ENCODE results near the gene RSPRY1.

Gene RSPRY1

DNA sequence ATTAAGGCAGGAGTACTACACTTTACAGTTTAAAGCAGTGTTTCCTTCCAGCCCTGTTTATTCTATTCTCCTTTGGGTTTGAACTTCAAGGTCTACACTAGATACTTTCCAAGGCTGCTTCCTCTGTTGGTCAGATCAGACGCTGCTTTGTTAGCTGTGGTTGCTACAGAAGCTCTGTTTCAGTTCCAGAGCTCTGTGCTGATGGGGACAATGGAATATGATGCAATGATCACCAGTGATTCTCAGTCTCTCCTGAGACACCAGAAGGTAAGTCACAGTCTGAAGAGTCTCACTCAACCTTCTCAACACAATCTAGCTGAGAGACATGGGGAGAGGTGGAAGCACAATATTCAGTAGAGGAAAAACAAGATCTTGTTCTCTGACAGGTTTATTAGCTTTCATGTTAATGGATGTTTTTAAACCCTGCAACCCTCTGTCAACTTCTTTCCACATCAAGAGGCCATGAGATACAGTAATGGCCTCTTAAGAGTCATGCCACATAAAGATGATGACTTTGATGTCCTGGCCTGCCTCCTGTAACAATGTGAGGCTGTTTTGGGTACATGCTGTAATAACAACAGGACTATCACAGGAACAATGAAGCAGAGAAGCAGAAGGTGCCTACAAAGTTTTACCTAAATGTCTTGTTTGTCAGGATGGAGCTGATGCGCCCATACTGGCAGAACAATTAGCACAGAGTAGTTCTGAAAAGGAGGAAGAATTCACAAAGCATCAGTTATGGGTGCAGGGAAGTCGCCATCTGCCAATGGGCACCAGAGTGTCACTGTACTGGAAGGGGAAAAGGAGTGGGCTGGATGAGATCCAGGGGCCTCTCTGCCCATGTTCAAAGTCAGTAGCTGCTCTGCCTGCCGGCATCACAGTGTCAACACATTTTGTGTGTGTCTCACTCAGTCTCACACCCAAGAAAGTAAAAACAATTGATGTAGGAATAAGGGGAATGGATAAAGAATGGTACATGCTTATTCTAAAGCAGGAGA lies 33.7 kb upstream of the RSPRY1 start:
- DNase-seq (ENCODE audit: low read depth) = no peak

DNA sequence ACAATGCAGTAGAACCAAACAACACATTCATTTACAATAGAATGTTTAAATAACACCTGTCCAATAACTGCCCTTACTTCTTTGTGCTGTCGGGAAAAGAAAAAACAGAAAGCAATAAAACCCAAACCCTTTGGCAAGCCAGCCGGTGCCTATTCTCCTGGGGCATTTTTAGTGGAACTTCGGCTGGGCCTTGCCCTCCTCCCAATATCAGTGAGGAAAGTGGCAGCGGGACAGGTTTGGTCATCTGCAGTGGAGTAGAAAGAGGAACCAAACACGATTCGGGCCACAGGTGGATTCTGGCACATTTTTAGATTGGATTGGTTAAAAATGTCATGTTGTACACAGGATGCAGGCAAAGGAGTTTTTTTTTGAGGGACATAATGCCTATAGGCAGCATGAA lies 32.3 kb upstream of the RSPRY1 start:
- no peak for DNase-seq (ENCODE audit: low read depth)

DNA sequence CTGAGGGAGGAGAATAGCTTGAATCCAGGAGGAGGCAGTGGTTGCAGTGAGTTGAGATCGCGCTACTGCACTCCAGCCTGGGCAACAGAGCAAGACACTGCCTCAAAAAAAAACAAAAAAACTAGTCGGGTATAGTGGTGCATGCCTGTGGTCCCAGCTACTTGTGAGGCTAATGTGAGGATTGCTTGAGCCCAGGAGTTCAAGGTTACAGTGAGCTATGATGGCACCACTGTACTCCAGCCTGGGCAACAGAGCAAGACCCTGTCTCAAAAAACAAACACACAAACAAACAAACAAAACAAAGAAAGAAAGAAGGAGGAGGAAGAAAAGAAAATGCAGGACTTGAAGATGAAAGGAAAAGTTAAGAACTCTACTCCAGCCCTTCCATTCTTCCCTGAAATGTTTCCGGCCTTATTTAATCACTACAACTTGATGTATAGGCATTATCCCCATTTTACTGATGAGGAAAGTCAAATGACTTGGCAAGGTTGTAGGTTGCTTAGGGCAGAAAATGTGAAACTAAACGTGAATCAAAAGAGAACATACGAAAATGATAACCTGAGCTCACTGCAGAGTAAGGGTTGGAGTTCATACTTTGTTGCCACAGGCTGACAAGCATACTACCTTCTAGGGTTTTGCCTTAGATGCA lies 30.3 kb upstream of the RSPRY1 start:
- DNase-seq (ENCODE audit: low read depth) = no peak

DNA sequence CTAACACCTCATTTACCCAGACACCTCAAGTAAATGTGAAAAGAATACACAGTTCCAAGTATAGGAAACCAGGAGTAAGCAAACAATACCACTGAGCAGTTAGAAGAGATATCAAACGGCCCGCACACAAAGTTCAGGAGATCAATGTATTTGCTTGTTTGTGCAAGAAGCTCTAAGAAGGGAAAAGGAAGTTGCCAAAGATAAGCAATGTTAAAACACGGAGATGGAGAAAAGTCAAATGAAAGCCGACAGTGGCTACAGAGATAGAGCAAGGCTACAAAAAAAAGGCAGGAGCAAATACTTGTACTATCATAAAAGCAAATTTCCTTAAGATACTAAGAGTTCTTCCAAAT lies 29.8 kb upstream of the RSPRY1 start:
- no peak for DNase-seq (ENCODE audit: low read depth)

DNA sequence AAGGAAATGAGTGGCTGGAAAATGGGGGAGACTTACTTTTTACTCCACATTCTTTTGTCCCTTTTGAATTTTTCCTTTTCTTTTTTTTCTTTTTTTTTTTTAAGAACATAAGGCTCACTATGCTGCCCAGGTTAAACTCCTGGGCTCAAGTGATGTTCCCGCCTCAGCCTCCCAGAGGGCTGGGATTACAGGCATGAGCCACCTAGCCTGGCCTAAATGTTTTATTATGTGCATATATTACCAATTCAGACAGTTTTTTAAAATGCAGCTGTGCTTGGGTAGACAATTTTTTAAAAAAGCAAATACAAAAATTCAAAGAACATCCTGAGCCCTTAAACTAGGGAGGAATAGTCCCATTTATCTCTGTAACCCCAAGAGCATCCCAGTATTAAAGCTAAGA lies 28.6 kb upstream of the RSPRY1 start:
- no peak for DNase-seq (ENCODE audit: low read depth)

DNA sequence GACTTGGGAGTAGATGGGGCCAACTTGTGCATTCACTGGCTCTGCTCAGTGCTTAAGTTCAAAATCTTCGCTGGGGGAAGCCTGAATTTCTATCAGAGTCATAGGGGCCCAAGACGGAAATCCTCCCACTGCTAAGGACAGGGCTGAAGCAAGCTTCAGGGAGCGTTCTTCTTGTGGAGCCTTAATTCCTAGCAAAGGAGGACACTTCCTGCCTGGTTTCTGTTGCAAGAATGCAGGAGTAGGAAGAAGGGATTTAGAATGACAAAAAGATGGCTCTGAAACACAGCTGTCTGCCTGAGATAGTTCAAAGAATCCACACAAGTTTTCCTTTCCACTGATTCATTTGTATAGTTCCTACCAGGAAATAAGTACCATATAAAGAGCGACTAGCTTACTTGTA lies 26.7 kb upstream of the RSPRY1 start:
- DNase-seq (ENCODE audit: low read depth) = no peak

DNA sequence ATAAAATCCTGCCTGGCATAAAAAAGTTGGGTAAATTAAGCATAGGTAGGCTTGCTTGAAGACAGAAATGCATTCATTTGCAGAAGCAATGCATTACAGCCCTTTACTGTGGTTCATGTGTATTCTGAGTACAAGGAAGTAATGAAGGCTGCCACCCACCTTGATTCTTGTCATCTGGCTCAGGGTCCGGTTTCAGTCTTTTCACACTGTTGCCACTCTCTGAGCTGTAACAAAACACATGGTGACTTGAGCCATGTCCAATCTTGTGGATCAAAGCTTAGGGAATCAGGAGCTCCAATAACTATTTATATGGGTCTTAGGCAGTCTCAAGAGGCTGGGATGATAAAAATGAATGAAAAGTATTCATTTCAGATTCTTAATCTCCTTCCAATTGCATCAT lies 22.3 kb upstream of the RSPRY1 start:
- DNase-seq (ENCODE audit: low read depth) = no peak

DNA sequence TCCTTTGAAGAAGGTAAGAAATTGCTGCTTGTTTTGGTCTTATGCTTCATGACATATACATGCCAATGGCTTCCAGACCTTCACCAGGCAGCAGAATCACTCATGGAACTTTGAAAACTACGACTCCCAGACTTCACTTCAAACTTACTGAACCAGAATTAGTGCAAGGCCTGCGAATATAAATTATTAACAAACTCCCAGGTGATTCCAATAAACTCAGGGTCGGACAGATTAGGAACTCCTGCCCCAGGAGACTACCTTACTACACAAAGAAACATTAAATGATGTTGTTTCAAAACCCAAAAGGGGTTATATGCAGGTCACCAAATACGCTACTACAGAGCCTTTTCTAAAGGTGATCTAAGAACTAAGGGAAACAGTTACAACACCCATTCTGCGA lies 20.6 kb upstream of the RSPRY1 start:
- DNase-seq (ENCODE audit: low read depth) = no peak

DNA sequence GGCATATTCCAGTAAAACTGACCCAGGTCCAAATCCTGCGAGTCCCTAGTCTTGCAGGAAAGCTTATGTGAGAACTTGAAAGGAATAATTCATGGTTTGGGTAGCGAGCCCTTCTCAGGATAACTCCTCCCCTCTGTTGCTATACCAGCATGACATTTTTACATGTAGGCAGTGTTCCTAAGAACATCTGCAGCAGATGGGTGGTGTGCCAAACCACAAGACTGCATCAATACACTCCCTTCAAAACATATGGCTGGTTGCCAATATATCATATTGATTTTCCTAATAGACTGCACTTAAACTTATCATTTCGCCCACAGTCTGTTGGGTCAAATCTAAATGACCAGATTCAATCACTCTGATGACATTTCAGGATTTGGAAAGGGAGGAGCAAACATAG lies 20.2 kb upstream of the RSPRY1 start:
- no peak for DNase-seq (ENCODE audit: low read depth)

DNA sequence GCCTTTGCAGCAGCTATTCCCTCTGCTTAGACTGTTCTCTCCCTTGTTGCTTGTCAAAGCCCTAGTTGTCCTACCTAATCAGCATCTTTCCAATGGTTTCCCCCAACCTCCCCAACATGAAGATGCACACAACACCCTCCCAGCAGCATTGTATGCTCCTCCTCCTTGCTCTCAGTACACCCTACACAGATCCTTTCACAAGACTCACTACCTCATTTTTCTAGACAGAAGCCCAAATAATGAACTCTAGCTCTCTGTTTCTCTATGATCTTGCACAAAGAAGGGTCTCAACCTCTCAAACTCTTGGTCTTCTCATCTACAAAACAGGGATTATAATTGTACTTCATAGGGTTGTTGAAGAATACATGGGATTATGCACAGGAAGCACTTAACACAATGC lies 19.7 kb upstream of the RSPRY1 start:
- no peak for DNase-seq (ENCODE audit: low read depth)

DNA sequence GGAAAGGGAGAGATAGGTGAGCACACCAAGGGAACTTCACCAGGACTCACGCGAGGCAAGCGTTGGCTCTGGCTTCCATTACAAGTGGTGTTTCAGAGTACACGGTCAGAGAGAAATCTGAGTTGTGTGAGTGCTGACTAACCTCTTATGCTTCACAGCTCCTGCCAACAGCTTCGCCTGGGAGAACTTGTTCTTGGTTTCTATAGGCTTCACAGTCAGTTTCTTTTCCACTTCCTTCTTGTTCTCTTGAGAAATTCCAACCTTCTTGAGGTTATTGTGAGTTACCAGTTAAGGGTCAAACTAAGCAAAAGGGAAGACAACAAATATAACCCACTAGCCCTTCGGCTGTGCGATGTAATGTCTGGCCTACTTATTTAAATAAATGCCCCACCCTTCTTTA lies 19.2 kb upstream of the RSPRY1 start:
- no peak for DNase-seq (ENCODE audit: low read depth)

DNA sequence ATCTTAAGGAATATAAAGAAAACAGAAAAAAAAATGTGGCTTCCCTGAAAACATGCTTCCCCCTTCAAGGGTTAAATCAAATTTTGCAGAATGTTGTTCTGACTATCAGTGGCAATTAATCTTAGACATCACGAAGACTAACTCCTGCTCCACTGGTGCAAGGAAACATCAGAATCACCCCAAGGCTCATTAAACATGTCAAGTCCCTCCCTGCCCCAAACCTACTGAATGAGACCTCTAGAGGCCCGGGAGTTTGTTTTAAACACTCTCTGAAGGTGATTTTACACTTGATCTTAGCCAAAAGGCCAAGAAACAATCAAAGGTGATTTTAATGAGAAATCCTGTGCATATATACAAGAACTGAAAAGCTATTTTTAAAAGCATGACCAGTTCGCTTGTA lies 18.6 kb upstream of the RSPRY1 start:
- no peak for DNase-seq (ENCODE audit: low read depth)

DNA sequence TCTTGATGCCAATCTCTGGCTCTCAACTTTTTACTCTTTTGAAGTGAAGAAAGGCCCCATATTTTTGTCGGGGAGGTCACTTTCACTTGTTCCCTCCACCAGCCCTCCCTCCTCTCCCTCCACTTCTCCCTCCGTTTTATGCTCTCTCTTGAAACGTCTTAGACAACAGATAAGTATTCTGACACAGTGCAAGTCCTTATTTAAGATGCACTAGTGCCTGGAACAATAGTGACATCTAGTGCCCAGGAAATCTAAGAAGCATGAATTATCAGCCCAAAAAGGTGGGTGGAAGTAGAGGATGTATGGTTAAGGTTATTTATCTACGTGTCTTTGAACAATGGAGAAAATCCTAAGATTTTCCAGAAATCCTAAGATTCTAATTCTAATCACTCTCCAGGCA lies 18.2 kb upstream of the RSPRY1 start:
- peak; percentile 23 for DNase-seq (ENCODE audit: low read depth)

DNA sequence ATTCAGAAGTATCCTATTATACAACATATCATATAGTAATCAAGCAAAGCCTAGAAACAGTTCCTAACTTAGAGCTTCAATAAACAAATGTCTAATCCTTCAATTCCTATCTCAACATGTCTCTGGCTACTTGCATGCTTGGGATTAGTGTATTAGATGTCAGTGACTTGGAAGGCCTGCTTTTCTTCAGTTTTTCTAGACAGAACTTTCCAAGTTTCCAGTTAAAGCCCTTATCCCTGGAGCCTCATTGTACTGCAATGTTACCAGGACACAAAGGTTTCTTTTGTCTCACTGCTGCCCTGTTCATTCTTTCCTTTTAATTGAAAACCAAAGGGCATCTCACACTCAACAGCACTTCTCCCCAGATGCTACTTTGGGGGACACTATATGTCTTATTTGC lies 16.8 kb upstream of the RSPRY1 start:
- DNase-seq (ENCODE audit: low read depth) = no peak

DNA sequence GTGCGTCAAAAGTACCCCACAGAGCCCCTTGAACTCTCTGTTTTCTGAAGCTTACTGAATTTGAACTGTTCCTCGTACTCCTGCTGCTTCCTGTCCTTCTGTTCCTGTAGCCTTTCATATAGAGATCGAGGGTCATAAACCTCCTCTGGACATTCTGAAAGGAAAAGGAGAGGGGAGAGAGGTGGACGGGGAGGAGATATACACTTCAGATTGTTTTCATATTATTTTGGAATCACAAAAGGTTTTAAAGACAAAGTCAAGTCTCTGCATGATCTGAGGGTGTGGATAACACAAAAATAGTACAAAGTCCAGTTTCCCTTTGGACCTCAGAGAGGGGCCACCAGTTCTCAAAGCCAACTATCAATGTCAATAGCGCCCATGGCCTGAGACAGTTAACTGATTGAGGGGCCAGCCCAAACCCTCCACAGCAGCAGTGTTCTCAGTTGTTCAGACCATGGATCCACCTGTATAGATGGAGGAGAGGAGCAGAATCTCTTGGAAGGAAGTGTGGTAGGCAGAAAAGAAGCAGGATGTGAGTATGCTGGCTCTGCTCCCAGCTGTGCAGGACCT lies 13.3 kb upstream of the RSPRY1 start:
- DNase-seq (ENCODE audit: low read depth) = no peak

DNA sequence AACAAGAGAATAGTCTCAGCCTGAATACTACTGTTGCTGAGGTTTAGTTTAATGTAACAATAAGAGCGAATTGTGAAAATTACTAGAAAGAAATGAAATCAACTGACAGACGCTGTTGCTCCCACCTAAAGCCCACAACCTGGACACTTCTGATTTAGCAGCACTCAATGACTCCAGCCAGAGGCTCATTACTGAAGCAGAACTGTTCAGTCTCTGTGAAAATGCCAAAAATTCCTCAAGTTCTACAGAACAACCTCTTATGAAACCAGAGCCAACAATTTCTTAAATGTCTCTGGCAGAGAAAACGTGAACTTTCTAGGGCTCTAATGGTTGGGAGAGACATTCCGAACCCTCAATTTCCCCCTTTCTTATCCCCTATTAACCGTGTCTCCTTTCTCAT lies 10.2 kb upstream of the RSPRY1 start:
- no peak for DNase-seq (ENCODE audit: low read depth)

DNA sequence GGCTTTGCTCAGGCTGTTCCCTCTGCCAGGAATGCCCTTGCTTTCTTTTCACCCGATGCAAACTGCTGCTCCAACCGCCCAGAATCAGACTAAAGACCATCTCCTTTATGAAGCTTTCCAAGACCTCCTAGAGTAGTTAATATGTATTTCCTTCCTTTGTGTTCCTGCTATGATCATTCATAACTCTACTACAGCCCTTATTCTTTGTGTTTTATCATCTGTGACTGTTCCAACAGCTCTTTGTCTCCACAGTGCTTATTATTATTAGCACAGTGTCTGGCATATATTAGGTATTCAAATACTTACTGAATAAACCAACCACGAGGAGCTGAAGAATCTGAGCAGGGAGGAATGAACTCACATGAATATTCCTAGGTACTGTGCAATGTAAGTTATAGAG lies 7.9 kb upstream of the RSPRY1 start:
- no peak for DNase-seq (ENCODE audit: low read depth)

DNA sequence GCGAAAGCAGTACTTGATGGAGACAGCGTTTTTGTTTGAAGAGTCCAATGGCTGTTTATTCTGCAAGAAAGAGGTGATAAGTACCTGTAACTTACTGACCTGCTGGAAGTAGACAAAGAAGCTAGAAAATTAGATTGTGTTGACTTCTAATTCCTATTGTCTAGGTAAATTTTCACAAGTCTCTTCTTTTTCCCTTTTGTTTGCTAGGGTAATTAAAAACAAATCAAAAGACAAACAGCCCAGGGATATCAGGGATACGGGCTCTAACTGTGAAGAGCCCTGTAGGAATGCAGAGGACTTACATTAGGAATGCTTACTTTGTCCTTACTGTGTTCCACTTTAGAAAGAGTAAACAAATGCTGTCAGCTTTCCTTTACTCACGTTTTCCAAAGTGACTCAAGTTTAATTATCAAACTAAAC lies 7.3 kb upstream of the RSPRY1 start:
- DNase-seq (ENCODE audit: low read depth) = no peak

DNA sequence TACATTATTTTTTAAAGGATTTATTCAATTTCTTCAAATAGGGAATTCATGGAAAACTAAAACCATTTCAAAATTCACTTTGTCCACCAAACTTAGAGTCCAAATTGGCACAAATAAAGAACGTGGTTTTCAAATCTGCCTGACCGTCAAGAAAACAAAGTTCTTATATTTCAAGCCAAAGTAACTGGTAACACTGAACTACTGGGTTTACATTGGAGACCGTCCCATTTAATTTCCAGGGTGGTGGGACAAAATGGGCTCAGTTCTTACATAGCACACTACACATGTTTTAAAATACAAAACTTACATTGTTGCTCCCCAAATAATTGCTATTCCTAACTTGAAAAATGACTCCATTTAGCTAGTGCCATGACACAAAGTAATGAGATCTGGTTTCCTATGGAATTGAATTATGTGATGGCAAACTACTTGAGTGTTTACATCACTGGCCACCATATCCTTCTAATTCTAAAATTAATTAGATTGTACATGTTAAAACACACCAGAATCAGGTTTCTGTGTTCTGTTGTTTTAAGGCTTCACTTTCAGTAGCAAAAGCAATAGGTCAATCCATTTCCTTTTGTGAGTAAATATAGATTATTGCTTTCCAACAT lies 6.8 kb upstream of the RSPRY1 start:
- DNase-seq (ENCODE audit: low read depth) = no peak

DNA sequence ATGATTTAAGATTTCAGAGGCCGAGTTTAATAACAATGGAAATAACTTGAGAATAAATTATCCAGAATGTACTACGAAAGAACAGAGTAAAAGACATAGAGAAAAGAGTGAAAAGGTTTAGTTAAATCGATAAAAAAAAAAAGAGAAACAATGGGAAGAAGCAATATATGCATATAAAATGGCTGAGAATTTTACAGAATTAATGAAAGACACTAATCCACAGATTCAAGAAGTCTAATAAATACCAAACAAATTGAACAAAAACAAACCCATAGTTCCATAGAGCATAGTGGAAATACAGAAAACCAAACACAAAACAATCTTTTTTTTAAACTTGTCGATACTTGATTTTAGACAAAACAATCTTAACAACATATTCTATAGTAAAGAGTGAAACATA lies 2.0 kb upstream of the RSPRY1 start:
- no peak for DNase-seq (ENCODE audit: low read depth)

DNA sequence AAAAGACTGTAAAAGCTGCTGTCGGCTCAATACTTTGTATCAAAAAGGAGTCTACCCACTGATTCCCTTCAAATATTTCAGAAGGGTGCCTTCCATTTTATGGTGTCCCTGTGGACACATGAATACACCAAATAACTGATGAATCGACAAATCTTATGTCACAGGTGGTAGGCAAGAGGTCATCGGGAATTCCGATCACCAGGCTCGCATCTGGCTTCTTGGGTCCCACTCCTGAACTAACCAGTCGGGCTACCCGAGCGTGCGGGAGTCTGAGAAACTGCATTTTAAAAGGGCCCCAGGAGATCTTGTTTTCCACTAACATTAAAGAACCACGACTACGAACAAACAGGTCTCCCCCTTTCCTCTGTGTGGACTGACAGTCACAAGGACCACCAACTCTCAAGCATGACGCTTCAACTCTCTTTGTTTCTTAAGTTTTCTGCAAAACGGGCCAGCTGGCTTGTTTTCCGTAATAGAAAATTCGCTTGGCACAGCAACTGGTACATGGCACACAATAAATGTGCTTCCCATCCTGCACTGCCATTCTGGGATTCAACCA lies 1.2 kb upstream of the RSPRY1 start:
- no peak for DNase-seq (ENCODE audit: low read depth)

DNA sequence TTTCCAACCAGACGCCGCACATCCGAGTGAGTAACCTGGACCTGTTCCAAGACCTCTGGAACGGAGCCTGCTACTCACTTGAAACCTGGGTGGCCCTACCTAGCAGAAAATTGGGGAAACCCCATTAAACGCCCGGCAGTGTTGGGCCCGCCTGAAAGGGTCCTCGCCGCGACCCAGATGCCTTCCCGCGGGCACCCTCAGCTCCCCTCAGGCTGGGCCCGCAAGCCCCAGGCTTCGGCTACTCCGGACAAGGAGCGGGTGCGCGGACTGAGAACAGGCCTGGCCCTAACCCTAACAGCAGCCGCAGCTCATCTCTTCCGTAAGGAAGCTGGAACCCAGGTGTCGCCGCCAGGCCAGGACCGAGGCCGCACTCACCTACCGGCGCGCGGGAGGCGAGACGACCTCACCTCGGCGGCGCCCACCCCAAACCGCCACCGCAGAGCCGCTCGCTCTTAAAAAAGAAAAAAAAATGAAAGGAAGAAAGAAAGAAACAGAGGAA lies 634 bp upstream of the RSPRY1 start:
- no peak for DNase-seq (ENCODE audit: low read depth)
